GM12892 (cell line): Measurements from ENCODE around the gene HOXC5.
"Not testable (repeated sequence)": the region's sequence is repeated elsewhere in the genome, so short reads cannot be mapped to it uniquely, and the experiment has no call there.

Experiments
- DNase-seq: peaks from one replicate; pipeline ENCODE4 v3.0.0; 2011; ENCODE audit not compliant: insufficient read length
- FAIRE-seq: peaks from 2 replicates; lab custom pipeline; 2011; peaks lifted over from hg19 to GRCh38; lab: Jason Lieb, UNC
- POLR2A ChIP-seq: IDR thresholded peaks from 2 replicates; pipeline ENCODE4 v1.6.1; 2011; ENCODE audit warnings: low read depth, low read length, control low read depth
- POLR2AphosphoS5 ChIP-seq: IDR thresholded peaks from 2 replicates; pipeline ENCODE4 v1.6.1; 2011; ENCODE audit warnings: low read depth, low read length, control low read depth
- TAF1 ChIP-seq: IDR thresholded peaks from 2 replicates; pipeline ENCODE4 v1.6.1; 2011; ENCODE audit warnings: low read depth, mild to moderate bottlenecking, control low read depth, low read length, borderline replicate concordance

The HOXC5 gene

GRCh38 chr12:54081581-54082396 is 48.9 kb downstream of the HOXC5 start:
- not testable (repeated sequence) for FAIRE-seq, DNase-seq

- TF ChIP-seq TAF1 (no peak), POLR2AphosphoS5 (no peak), POLR2A (no peak)
- FAIRE-seq (no peak), DNase-seq (no peak)
These were observed 49.6 kb downstream of the HOXC5 start for GRCh38 chr12:54082397-54082892.
